ENCODE measurements around the gene TM7SF2.

GRCh38 chr11:65063532-65063931 is 48.1 kb upstream of the TM7SF2 start:
- TF ChIP-seq CTCF (conservative IDR thresholded peaks at IDR 0.05) (no peak), EZH2 (IDR thresholded peaks at IDR 0.05; ENCODE audit: low read depth) (no peak)
